MCF 10A (cell line): ENCODE results near the gene DBF4. TPM values are rescaled to one million over a fixed set of nuclear protein-coding genes. Genes with fewer than 3 reads are reported as not detected.
A peak's percentile ranks its signal among the peaks of the same experiment; 100 is the strongest.

ENCODE experiments used
- BruUV-seq: library from RNA; stranded (reverse); fragments of 400-500 nt; replicated peaks from 2 replicates; lab custom pipeline; 2021; lab: Mats Ljungman, UMichigan
- CTCF ChIA-PET: fragments of 300-600 bp; sonication (Branson Sonifier 250); formaldehyde crosslinking; extraction: SDS; loops from one replicate; lab custom pipeline; 2021; ENCODE audit warnings: antibody characterized with exemption, inconsistent platforms; lab: Yijun Ruan, JAX
- POLR2A ChIA-PET: fragments of 300-600, 350-650 bp; sonication (Branson Sonifier 250); formaldehyde crosslinking; extraction: SDS; loops from one replicate; lab custom pipeline; 2020; ENCODE audit warnings: antibody characterized with exemption, inconsistent platforms; lab: Yijun Ruan, JAX
- DNase-seq: peaks from one replicate; pipeline ENCODE4 v3.0.0-alpha.2; 2018; ENCODE audit not compliant: unreplicated experiment
- H3K27ac Mint-ChIP-seq: one replicate; pipeline ENCODE4 v1.8.0; 2022; ENCODE audit warnings: mild to moderate bottlenecking, low read depth, mixed read lengths; ENCODE audit not compliant: unreplicated experiment
- H3K27me3 Mint-ChIP-seq: one replicate; pipeline ENCODE4 v1.8.0; 2022; ENCODE audit warnings: mixed read lengths; ENCODE audit not compliant: insufficient read depth, unreplicated experiment
- H3K36me3 Mint-ChIP-seq: one replicate; pipeline ENCODE4 v1.8.0; 2022; ENCODE audit warnings: mild to moderate bottlenecking, moderate library complexity, mixed read lengths; ENCODE audit not compliant: insufficient read depth, unreplicated experiment
- H3K4me1 Mint-ChIP-seq: one replicate; pipeline ENCODE4 v1.8.0; 2022; ENCODE audit warnings: mixed read lengths; ENCODE audit not compliant: insufficient read depth, unreplicated experiment
- H3K4me3 Mint-ChIP-seq: one replicate; pipeline ENCODE4 v1.8.0; 2022; ENCODE audit warnings: mild to moderate bottlenecking, moderate library complexity, mixed read lengths; ENCODE audit not compliant: unreplicated experiment
- H3K9me3 Mint-ChIP-seq: one replicate; pipeline ENCODE4 v1.8.0; 2022; ENCODE audit warnings: mixed read lengths; ENCODE audit not compliant: unreplicated experiment
- intact Hi-C: fragments of 100-400 bp; cut with micrococcal nuclease; formaldehyde crosslinking; loops from 2 replicates; pipeline ENCODE4 v1.14.1; 2022
- total RNA-seq: library from RNA; stranded (reverse); gene quantifications from 2 replicates; pipeline ENCODE4 v1.2.3, GENCODE V29; 2022
- TF ChIP-seq, protein P1 (sequence below): fragments of 200-600 bp; IDR thresholded peaks from one replicate; pipeline ENCODE4 v1.8.0; 2022; ENCODE audit warnings: antibody characterized with exemption, mild to moderate bottlenecking; ENCODE audit not compliant: unreplicated experiment

Gene DBF4
- total RNA-seq, 1 experiment from 2014 or later, result 27.4 TPM

GRCh38 chr7:87876869-87877234, 559 bp downstream of the DBF4 start:
- DNase-seq, result peak; percentile 62
- intact Hi-C loops, result loop anchor here (5.0 kb wide), 1 partner anchor 535 kb away; no protein-coding TSS in a partner anchor
- H3K4me1 Mint-ChIP-seq, result peaks cover 30% of the 10 kb centered on the region
- CTCF ChIA-PET, result interaction anchor here (0.6 to 1.4 kb wide), 2 partner anchors 234 to 371 kb away, joined by 3 to 4 read pairs; no protein-coding TSS in a partner anchor
- peak overlapping the region; percentile 98 for H3K27ac Mint-ChIP-seq
- POLR2A ChIA-PET, result interaction anchor here (1.0 to 2.6 kb wide), 6 partner anchors 9 to 724 kb away, joined by 3 to 12 read pairs (median 4); partner anchors contain the start of gene DMTF1
- no peaks in the 10 kb centered on the region for H3K27me3 Mint-ChIP-seq
- TF ChIP-seq, protein P1, sequence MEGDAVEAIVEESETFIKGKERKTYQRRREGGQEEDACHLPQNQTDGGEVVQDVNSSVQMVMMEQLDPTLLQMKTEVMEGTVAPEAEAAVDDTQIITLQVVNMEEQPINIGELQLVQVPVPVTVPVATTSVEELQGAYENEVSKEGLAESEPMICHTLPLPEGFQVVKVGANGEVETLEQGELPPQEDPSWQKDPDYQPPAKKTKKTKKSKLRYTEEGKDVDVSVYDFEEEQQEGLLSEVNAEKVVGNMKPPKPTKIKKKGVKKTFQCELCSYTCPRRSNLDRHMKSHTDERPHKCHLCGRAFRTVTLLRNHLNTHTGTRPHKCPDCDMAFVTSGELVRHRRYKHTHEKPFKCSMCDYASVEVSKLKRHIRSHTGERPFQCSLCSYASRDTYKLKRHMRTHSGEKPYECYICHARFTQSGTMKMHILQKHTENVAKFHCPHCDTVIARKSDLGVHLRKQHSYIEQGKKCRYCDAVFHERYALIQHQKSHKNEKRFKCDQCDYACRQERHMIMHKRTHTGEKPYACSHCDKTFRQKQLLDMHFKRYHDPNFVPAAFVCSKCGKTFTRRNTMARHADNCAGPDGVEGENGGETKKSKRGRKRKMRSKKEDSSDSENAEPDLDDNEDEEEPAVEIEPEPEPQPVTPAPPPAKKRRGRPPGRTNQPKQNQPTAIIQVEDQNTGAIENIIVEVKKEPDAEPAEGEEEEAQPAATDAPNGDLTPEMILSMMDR, result no peak
- TSS peak; percentile 41 for BruUV-seq
- peaks cover 28% of the 10 kb centered on the region for H3K36me3 Mint-ChIP-seq
- H3K4me3 Mint-ChIP-seq, result peak overlapping the region; percentile 98
- H3K9me3 Mint-ChIP-seq, result no peaks in the 10 kb centered on the region

- H3K36me3 Mint-ChIP-seq, result peaks cover 28% of the 10 kb centered on the region
- intact Hi-C loops, result loop anchor here (5.0 kb wide), 1 partner anchor 535 kb away; no protein-coding TSS in a partner anchor
- DNase-seq, result peak; percentile 8
- H3K27me3 Mint-ChIP-seq, result no peaks in the 10 kb centered on the region
- TF ChIP-seq, protein P1, result no peak
- H3K4me1 Mint-ChIP-seq, result peaks cover 34% of the 10 kb centered on the region
- no peaks in the 10 kb centered on the region for H3K9me3 Mint-ChIP-seq
- CTCF ChIA-PET, result interaction anchor here (0.6 kb wide), 2 partner anchors 234 to 287 kb away, joined by 3 read pairs; no protein-coding TSS in a partner anchor
- peak overlapping the region; percentile 98 for H3K4me3 Mint-ChIP-seq
- POLR2A ChIA-PET, result no interaction called here
- peak overlapping the region; percentile 98 for H3K27ac Mint-ChIP-seq
- BruUV-seq, result no TSS peak
Measured at GRCh38 chr7:87877366-87878040, 1.2 kb downstream of the DBF4 start.

DNA sequence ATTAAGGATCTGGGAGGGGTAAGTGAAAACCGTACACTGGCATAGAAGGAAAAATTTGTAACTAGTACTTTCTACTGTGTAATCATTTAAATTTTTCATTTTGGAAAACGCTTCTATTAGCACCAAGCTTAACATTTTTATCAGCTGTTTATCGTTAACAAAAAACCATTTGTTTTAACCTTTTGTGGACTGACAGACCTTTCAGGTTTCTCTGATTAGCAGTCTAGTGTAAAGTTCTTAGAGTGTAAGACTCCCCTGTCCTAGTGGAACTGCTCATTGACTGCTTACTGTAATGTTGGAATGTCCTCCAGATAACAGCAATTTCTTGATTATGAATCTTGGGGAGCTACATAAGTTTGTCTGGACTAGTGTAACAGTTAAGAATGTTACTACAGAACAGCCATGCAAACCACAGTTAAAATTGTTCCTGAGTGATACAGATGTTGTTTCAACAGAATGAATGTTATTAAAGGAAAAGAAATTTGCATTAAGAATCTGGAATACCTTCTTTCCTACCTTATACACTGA, 2.0 kb downstream of the DBF4 start:
- BruUV-seq, result no TSS peak
- TF ChIP-seq, protein P1, result no peak
- peak overlapping the region; percentile 98 for H3K4me3 Mint-ChIP-seq
- peaks cover 21% of the 10 kb centered on the region for H3K36me3 Mint-ChIP-seq
- H3K27ac Mint-ChIP-seq, result peak overlapping the region; percentile 98
- no peaks in the 10 kb centered on the region for H3K9me3 Mint-ChIP-seq
- peaks cover 33% of the 10 kb centered on the region for H3K4me1 Mint-ChIP-seq
- no peak for DNase-seq
- intact Hi-C loops, result loop anchor here (5.0 kb wide), 1 partner anchor 536 kb away; no protein-coding TSS in a partner anchor
- POLR2A ChIA-PET, result interaction anchor here (1.2 kb wide), 1 partner anchor 9 kb away, joined by 5 read pairs; no protein-coding TSS in a partner anchor
- CTCF ChIA-PET, result interaction anchor here (0.6 to 1.2 kb wide), 4 partner anchors 81 to 289 kb away, joined by 3 to 4 read pairs (median 3); no protein-coding TSS in a partner anchor
- H3K27me3 Mint-ChIP-seq, result no peaks in the 10 kb centered on the region
